GOT3 (cell line): ENCODE measurements around the gene SMIM9.
A peak's percentile ranks its signal among the peaks of the same experiment; 100 is the strongest.

Experiments used
- DNase-seq: peaks from one replicate; lab custom pipeline; 2025; ENCODE audit warnings: mixed read lengths; lab: John Stamatoyannopoulos, UW

Gene SMIM9

GRCh38 chrX:154815274-154815818 lies 19.1 kb downstream of the SMIM9 start:
- no peak for DNase-seq

GRCh38 chrX:154813801-154814200 lies 20.7 kb downstream of the SMIM9 start:
- DNase-seq, result no peak

GRCh38 chrX:154812341-154813101 lies 21.9 kb downstream of the SMIM9 start:
- no peak for DNase-seq

- no peak for DNase-seq
These were observed 24.4 kb downstream of the SMIM9 start for GRCh38 chrX:154809939-154810665.

GRCh38 chrX:154806837-154807501 lies 27.5 kb downstream of the SMIM9 start:
- no peak for DNase-seq

GRCh38 chrX:154805696-154806091 lies 28.8 kb downstream of the SMIM9 start:
- DNase-seq, result no peak

GRCh38 chrX:154804957-154805695 lies 29.3 kb downstream of the SMIM9 start, which contains the start of gene MPP1:
TSS of gene MPP1 (minus strand) at chrX:154805485. CDS start at chrX:154805373, 112 bp downstream.
- DNase-seq, result peak; percentile 28

GRCh38 chrX:154804261-154804956 lies 30.1 kb downstream of the SMIM9 start:
- DNase-seq, result no peak

GRCh38 chrX:154802947-154803346 lies 31.5 kb downstream of the SMIM9 start:
- no peak for DNase-seq

GRCh38 chrX:154800478-154801210 lies 33.8 kb downstream of the SMIM9 start:
- no peak for DNase-seq

- DNase-seq, result no peak
These were observed 34.7 kb downstream of the SMIM9 start for GRCh38 chrX:154799556-154800348.

GRCh38 chrX:154797006-154797405 lies 37.5 kb downstream of the SMIM9 start:
- DNase-seq, result no peak

- no peak for DNase-seq
These were observed 39.4 kb downstream of the SMIM9 start for GRCh38 chrX:154795016-154795415.

- DNase-seq, result no peak
These were observed 41.2 kb downstream of the SMIM9 start for GRCh38 chrX:154793084-154793795.

- no peak for DNase-seq
These were observed 42.5 kb downstream of the SMIM9 start for GRCh38 chrX:154791939-154792338.

GRCh38 chrX:154791467-154791866 lies 43.0 kb downstream of the SMIM9 start:
- DNase-seq, result no peak

GRCh38 chrX:154785716-154786115 lies 48.7 kb downstream of the SMIM9 start:
- DNase-seq, result no peak

GRCh38 chrX:154784149-154784995 lies 50.1 kb downstream of the SMIM9 start:
- no peak for DNase-seq
